PC-3 (cell line): Measurements from ENCODE around the gene FOXN3. TPM values are rescaled to one million over a fixed set of nuclear protein-coding genes. Genes with fewer than 3 reads are reported as not detected.

Source experiments
- ATAC-seq: fragments of 200-7000 bp; cut with Tn5 transposase; 2 replicates; pipeline ENCODE4 v1.9.1; 2020; ENCODE audit warnings: mild to moderate bottlenecking, moderate library complexity
- BruUV-seq: library from RNA; stranded (reverse); fragments of 400-500 nt; replicated peaks from 2 replicates; lab custom pipeline; 2021; lab: Mats Ljungman, UMichigan
- CTCF ChIA-PET: fragments of 300-600 bp; sonication (Branson Sonifier 250); formaldehyde crosslinking; loops from one replicate; lab custom pipeline; 2022; ENCODE audit warnings: antibody characterized with exemption; lab: Charles Lee
- POLR2A ChIA-PET: fragments of 300-600 bp; sonication (Branson Sonifier 250); formaldehyde crosslinking; loops from one replicate; lab custom pipeline; 2022; ENCODE audit warnings: antibody characterized with exemption; ENCODE audit not compliant: unreplicated experiment; lab: Charles Lee
- DNase-seq: peaks from one replicate; pipeline ENCODE4 v3.0.0-alpha.2; 2015
- H2AFZ ChIP-seq: fragments of 300-600 bp; sonication (generic); 2 replicates; pipeline ENCODE4 v1.6.0; 2016; ENCODE audit warnings: antibody characterized with exemption, low read length
- H3F3A ChIP-seq: fragments of 300-600 bp; sonication (generic); one replicate; pipeline ENCODE4 v1.6.0; 2017; ENCODE audit warnings: antibody characterized with exemption, low read length, control low read depth, mild to moderate bottlenecking; ENCODE audit not compliant: unreplicated experiment
- H3K27ac ChIP-seq: fragments of 300-600 bp; sonication (generic); 2 replicates; pipeline ENCODE4 v1.5.1; 2016; ENCODE audit warnings: mild to moderate bottlenecking, low read length
- H3K27me3 ChIP-seq: fragments of 300-600 bp; sonication (generic); 2 replicates; pipeline ENCODE4 v1.6.1; 2016; ENCODE audit warnings: low read length, mixed read lengths
- H3K36me3 ChIP-seq: fragments of 300-600 bp; sonication (generic); 2 replicates; pipeline ENCODE4 v1.6.1; 2016; ENCODE audit warnings: low read depth, mixed run types, low read length, mixed read lengths
- H3K4me1 ChIP-seq: fragments of 300-600 bp; sonication (generic); 2 replicates; pipeline ENCODE4 v1.5.1; 2016; ENCODE audit warnings: low read length; ENCODE audit not compliant: insufficient read depth
- H3K4me2 ChIP-seq: fragments of 300-600 bp; sonication (generic); 2 replicates; pipeline ENCODE4 v1.6.0; 2016; ENCODE audit warnings: low read length
- H3K4me3 ChIP-seq: fragments of 300-600 bp; sonication (generic); 2 replicates; pipeline ENCODE4 v1.5.1; 2016; ENCODE audit warnings: mild to moderate bottlenecking, low read length, mixed read lengths
- H3K79me2 ChIP-seq: fragments of 300-600 bp; sonication (generic); 2 replicates; pipeline ENCODE4 v1.6.1; 2017; ENCODE audit warnings: low read length, mixed read lengths
- H3K9ac ChIP-seq: fragments of 300-600 bp; sonication (generic); 2 replicates; pipeline ENCODE4 v1.6.0; 2016; ENCODE audit warnings: mild to moderate bottlenecking, low read length
- H3K9me2 ChIP-seq: fragments of 300-600 bp; sonication (generic); replicated peaks from 2 replicates; pipeline ENCODE4 v1.6.1; 2016; ENCODE audit warnings: mixed run types, low read length, mixed read lengths
- H3K9me3 ChIP-seq: fragments of 300-600 bp; sonication (generic); 2 replicates; pipeline ENCODE4 v1.6.1; 2016; ENCODE audit warnings: low read length, mixed read lengths
- H4K20me1 ChIP-seq: fragments of 300-600 bp; sonication (generic); 2 replicates; pipeline ENCODE4 v1.6.1; 2016; ENCODE audit warnings: low read length, mixed read lengths
- CTCF ChIP-seq: fragments of 300-600 bp; sonication (generic); conservative IDR thresholded peaks from 2 replicates; pipeline ENCODE4 v1.5.1; 2017; ENCODE audit warnings: antibody characterized with exemption, low read depth, mild to moderate bottlenecking, low read length
- EZH2 ChIP-seq: fragments of 300-600 bp; sonication (generic); IDR thresholded peaks from one replicate; pipeline ENCODE4 v1.6.1; 2017; ENCODE audit warnings: antibody characterized with exemption, mild to moderate bottlenecking, low read length; ENCODE audit not compliant: unreplicated experiment
- EZH2phosphoT487 ChIP-seq: fragments of 300-600 bp; sonication (generic); IDR thresholded peaks from 2 replicates; pipeline ENCODE4 v1.6.1; 2018; ENCODE audit warnings: mild to moderate bottlenecking, antibody characterized with exemption, low read length, borderline replicate concordance
- intact Hi-C: fragments of 100-400 bp; cut with micrococcal nuclease; formaldehyde crosslinking; loops from 2 replicates; pipeline ENCODE4 v1.9.0; 2023
- total RNA-seq: library from RNA; depleted of rRNA; stranded (reverse); fragments of >200 nt; gene quantifications from 2 replicates; pipeline ENCODE4 v1.2.3, GENCODE V29; 2014

The FOXN3 gene
- total RNA-seq, 1 experiment from 2014 or later = 13.3 TPM

DNA sequence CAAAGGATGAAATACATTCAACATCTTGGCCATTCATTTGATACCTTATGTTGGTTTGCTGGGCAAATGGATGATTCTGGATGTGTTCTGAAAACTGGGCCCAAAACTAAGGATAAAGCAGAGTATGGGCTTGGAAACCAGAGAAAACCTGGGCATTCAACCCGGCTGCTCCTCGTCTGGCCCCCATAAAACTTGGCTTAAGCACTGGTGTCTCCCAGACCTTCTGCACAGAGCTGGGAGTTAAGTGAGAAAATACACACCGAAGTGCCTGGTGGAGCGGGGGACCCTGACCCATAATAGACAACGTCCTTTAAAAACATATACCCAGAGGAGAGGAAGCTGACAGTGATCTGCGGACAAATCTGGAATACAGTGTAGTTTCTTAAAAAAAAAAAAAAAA is 112.5 kb downstream of the FOXN3 start:
- Histone ChIP-seq H2AFZ (peak overlapping the region; percentile 90; the same call in 1 of the 2 replicates), H3K9ac (peak overlapping the region; percentile 16; the same call in 1 of the 2 replicates)
- no TSS peak for BruUV-seq

DNA sequence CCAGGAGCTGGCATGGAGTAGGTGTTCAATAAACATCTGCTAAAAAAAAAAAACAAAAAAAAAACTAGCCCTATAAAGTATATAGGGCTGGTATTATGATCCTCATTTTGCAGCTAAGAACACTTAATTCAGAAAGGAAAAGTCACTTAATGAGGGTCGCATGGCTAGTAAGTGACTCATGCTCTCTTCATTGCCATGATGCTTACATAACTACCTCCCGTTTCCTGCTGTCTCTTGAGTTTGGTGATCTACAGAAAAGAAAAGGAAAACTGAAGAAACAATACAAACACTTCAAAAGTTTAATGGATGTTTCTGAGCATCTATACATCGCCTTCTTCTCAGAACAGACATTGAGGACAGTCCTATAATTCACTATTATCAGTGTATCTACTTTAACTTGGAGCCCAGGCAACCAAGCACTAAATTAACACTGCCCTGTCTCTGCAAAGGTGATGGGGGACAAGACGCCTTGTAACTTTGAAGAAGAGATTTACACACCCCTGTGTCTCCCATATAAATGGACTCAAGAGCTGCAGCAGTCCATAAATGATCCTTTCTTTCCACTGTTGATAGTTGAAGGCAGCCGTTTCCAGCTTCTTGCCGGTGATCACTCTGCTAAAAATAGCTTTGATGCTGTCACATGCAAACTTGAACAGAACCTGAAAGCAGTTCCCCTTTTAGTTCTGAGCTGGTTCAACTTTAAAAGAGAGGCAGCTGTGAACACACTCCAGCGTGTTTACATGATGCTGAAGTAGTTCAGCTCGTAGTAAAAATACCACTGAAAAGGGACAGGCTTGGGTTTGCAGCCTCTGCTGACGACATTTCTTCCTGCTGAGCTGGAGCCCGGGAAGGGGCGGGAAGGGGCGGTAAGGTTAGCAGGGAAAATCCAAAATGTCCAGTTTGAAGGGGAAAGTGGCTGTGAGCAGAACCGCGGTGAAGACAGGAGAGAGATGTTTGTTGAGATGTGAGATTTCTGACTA is 113.3 kb downstream of the FOXN3 start:
- POLR2A ChIA-PET = interaction anchor here (0.6 to 0.7 kb wide), 2 partner anchors 32 to 642 kb away, joined by 6 to 10 read pairs; no protein-coding TSS in a partner anchor
- Histone ChIP-seq H3K27ac (peak overlapping the region; percentile 93), H4K20me1 (no peaks in the 10 kb centered on the region), H3K36me3 (no peaks in the 10 kb centered on the region), H3K9me2 (no peaks in the 10 kb centered on the region), H3K9me3 (no peaks in the 10 kb centered on the region), H3K4me2 (peak overlapping the region; percentile 83), H3K9ac (peak overlapping the region; percentile 16; the same call in 1 of the 2 replicates), H3K27me3 (no peaks in the 10 kb centered on the region), H2AFZ (peak overlapping the region; percentile 90), H3K4me3 (peak overlapping the region; percentile 44), H3K79me2 (no peaks in the 10 kb centered on the region), H3K4me1 (peaks cover 38% of the 10 kb centered on the region), H3F3A (no peaks in the 10 kb centered on the region)
- CTCF ChIA-PET = interaction anchor here (0.6 kb wide), 1 partner anchor 94 kb away, joined by 14 read pairs; no protein-coding TSS in a partner anchor
- BruUV-seq = no TSS peak
- intact Hi-C loops = loop anchor here (2.0 to 10.0 kb wide), 3 partner anchors 15 to 611 kb away; no protein-coding TSS in a partner anchor
- ATAC-seq (peak; percentile 50), DNase-seq (peak; percentile 64)
- TF ChIP-seq EZH2phosphoT487 (no peak), EZH2 (no peak), CTCF (no peak)

More for the DNA sequence above, 112.5 kb downstream of the FOXN3 start:
- peak overlapping the region; percentile 83 for H3K4me2 ChIP-seq
- no peaks in the 10 kb centered on the region for H4K20me1 ChIP-seq
- peaks cover 40% of the 10 kb centered on the region for H3K4me1 ChIP-seq
- ATAC-seq (peak; percentile 4; the same call in 1 of the 2 replicates), DNase-seq (no peak)
- no peaks in the 10 kb centered on the region for H3F3A ChIP-seq
- POLR2A ChIA-PET = no interaction called here
- H3K79me2 ChIP-seq = no peaks in the 10 kb centered on the region
- H3K9me3 ChIP-seq = no peaks in the 10 kb centered on the region
- intact Hi-C loops = loop anchor here (2.0 to 10.0 kb wide), 3 partner anchors 14 to 610 kb away; no protein-coding TSS in a partner anchor
- no peaks in the 10 kb centered on the region for H3K9me2 ChIP-seq
- 0 out of 2 replicates have a peak overlapping the region, but pooled peaks have one; percentile 2 for H3K4me3 ChIP-seq
- no peaks in the 10 kb centered on the region for H3K27me3 ChIP-seq
- CTCF ChIA-PET = interaction anchor here (0.6 kb wide), 1 partner anchor 93 kb away, joined by 14 read pairs; no protein-coding TSS in a partner anchor
- no peaks in the 10 kb centered on the region for H3K36me3 ChIP-seq
- no peak for TF ChIP-seq EZH2phosphoT487
- no peak for TF ChIP-seq CTCF
- no peak for TF ChIP-seq EZH2
- peak overlapping the region; percentile 93 for H3K27ac ChIP-seq
